ENCODE data around the gene LDLRAD4.

The LDLRAD4 gene

GRCh38 chr18:13516855-13517254 is 298.3 kb downstream of the LDLRAD4 start:
- DNase-seq (ENCODE audit: low spot score): no peak

- no peak for DNase-seq (ENCODE audit: low spot score)
Observed at GRCh38 chr18:13517369-13517768, 298.8 kb downstream of the LDLRAD4 start.

- no peak for DNase-seq (ENCODE audit: low spot score)
Observed at GRCh38 chr18:13518382-13518781, 299.8 kb downstream of the LDLRAD4 start.

GRCh38 chr18:13520306-13520705 is 301.7 kb downstream of the LDLRAD4 start:
- no peak for DNase-seq (ENCODE audit: low spot score)

- DNase-seq (ENCODE audit: low spot score): no peak
Observed at GRCh38 chr18:13520741-13521140, 302.2 kb downstream of the LDLRAD4 start.

- no peak for DNase-seq (ENCODE audit: low spot score)
Observed at GRCh38 chr18:13521418-13521817, 302.9 kb downstream of the LDLRAD4 start.

GRCh38 chr18:13522256-13522655 is 303.7 kb downstream of the LDLRAD4 start:
- DNase-seq (ENCODE audit: low spot score): no peak

GRCh38 chr18:13522861-13523660 is 304.5 kb downstream of the LDLRAD4 start:
- no peak for DNase-seq (ENCODE audit: low spot score)

GRCh38 chr18:13524054-13524453 is 305.5 kb downstream of the LDLRAD4 start:
- DNase-seq (ENCODE audit: low spot score): no peak

GRCh38 chr18:13524811-13525210 is 306.3 kb downstream of the LDLRAD4 start:
- no peak for DNase-seq (ENCODE audit: low spot score)

GRCh38 chr18:13525381-13526029 is 306.9 kb downstream of the LDLRAD4 start:
- no peak for DNase-seq (ENCODE audit: low spot score)

GRCh38 chr18:13526519-13526918 is 308.0 kb downstream of the LDLRAD4 start:
- DNase-seq (ENCODE audit: low spot score): no peak

- DNase-seq (ENCODE audit: low spot score): no peak
Observed at GRCh38 chr18:13527256-13527655, 308.7 kb downstream of the LDLRAD4 start.

- no peak for DNase-seq (ENCODE audit: low spot score)
Observed at GRCh38 chr18:13527730-13528129, 309.2 kb downstream of the LDLRAD4 start.

GRCh38 chr18:13528739-13529392 is 310.3 kb downstream of the LDLRAD4 start:
- DNase-seq (ENCODE audit: low spot score): no peak

GRCh38 chr18:13530033-13530878 is 311.7 kb downstream of the LDLRAD4 start:
- no peak for DNase-seq (ENCODE audit: low spot score)

- peak; percentile 28 for DNase-seq (ENCODE audit: low spot score)
Observed at GRCh38 chr18:13530879-13531387, 312.4 kb downstream of the LDLRAD4 start.

- DNase-seq (ENCODE audit: low spot score): no peak
Observed at GRCh38 chr18:13531681-13532325, 313.2 kb downstream of the LDLRAD4 start.

GRCh38 chr18:13532406-13533075 is 314.0 kb downstream of the LDLRAD4 start:
- no peak for DNase-seq (ENCODE audit: low spot score)

- DNase-seq (ENCODE audit: low spot score): no peak
Observed at GRCh38 chr18:13534631-13535030, 316.1 kb downstream of the LDLRAD4 start.

- DNase-seq (ENCODE audit: low spot score): no peak
Observed at GRCh38 chr18:13536578-13536977, 318.0 kb downstream of the LDLRAD4 start.
